Stimulated activated CD4-positive, alpha-beta T cell treated with anti-CD3 and anti-CD28 coated beads, Interleukin-1b, Interleukin-23, amount 100 ng/mL, for 48 hours (primary cell): Measurements from ENCODE around the gene POPDC3.

ENCODE experiments used
- DNase-seq: peaks from one replicate; pipeline ENCODE4 v3.0.0-alpha.2; 2020

Gene POPDC3

GRCh38 chr6:105138141-105138540 is 41.7 kb downstream of the POPDC3 start:
- no peak for DNase-seq

GRCh38 chr6:105137388-105137787 is 42.4 kb downstream of the POPDC3 start:
- DNase-seq, result no peak

GRCh38 chr6:105136431-105137350 is 43.1 kb downstream of the POPDC3 start:
- DNase-seq, result peak; percentile 1

DNA sequence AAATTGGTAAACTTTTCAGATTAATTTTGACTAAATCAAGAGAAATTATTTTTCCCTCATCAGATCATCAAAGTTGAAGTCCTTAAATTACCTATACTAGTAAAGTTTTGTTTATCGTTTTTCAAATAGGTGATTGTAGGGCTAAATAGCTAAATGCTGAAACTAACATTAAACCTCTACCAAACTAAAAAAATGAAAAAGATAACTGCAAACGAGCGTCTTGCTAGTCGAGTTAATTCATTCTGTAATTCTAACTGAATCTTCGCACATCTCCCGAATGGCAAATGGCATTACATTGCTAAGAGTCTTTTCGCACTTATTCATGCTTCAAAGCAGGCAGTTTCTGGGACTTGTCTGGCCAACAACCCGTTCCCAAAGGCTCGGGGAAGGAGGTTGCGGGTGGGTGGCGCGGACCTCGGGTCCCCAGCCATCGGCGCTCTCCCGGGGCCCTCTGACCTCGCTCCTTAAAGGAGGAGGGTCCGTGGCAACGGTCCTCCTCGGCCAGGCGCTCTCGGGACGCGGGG is 43.8 kb downstream of the POPDC3 start:
- DNase-seq, result no peak

DNA sequence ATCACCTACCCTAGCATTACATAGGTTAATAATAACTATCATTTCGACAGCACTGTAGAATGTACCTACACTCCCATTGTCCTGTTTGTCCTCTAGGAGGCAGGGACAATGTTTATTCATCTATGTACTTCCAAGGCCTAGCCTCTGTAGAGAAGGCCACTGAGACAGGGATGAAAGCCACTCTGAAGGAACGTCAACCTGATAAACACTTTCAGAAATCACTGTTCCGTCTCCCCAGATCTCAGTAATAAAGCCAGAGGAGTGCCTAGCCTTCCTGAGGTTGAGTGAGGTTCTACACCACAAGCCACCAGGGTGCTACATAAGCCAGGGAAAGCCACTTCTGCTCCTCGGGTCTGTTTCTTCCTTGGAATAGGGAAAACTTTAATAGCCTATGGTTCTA is 44.8 kb downstream of the POPDC3 start:
- no peak for DNase-seq

DNA sequence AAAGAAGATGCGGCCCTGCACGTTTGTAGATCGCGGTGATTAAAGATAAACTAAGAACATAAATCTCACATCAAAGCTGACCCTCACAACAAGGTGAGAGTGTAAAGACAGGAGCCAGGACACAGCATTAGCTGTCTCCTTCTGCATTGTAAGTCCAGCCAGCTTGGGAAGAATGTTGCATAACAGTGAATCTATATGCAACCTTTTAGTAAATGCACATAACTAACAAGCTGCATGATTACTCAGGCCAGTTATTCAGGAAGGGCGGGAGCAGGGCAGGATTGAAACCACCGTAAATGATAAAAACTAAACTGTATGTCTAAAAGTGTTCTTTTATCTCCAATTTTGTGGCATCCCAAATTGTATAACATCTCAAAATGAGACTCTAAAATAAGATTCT is 57.1 kb downstream of the POPDC3 start:
- no peak for DNase-seq

DNA sequence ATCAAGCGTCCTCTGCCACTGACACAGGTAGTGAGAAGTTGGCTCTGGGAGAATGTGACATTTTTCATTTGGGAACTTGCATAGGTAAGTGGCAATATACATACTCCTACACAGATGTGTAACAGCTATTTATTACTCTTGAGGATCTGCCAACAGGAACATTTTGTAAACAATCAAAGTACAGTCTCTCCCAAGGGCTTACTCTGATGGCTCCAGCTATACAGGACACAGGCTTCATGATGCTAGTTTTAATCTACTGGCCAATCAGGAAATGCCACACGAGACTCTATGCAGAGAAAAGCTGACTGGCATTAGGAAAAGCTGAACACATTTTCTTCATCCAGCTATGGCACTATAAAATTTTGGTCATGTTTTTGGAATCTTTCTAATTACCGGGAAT is 57.8 kb downstream of the POPDC3 start:
- no peak for DNase-seq

GRCh38 chr6:105120570-105120969 is 59.2 kb downstream of the POPDC3 start:
- DNase-seq, result no peak

GRCh38 chr6:105116150-105116549 is 63.7 kb downstream of the POPDC3 start:
- no peak for DNase-seq

- DNase-seq, result no peak
These were observed 66.4 kb downstream of the POPDC3 start for GRCh38 chr6:105113422-105113821.

- DNase-seq, result no peak
These were observed 67.2 kb downstream of the POPDC3 start for GRCh38 chr6:105112577-105112976.

GRCh38 chr6:105111871-105112270 is 67.9 kb downstream of the POPDC3 start:
- no peak for DNase-seq

GRCh38 chr6:105111105-105111504 is 68.7 kb downstream of the POPDC3 start:
- no peak for DNase-seq

- no peak for DNase-seq
These were observed 69.6 kb downstream of the POPDC3 start for GRCh38 chr6:105109955-105110895.

DNA sequence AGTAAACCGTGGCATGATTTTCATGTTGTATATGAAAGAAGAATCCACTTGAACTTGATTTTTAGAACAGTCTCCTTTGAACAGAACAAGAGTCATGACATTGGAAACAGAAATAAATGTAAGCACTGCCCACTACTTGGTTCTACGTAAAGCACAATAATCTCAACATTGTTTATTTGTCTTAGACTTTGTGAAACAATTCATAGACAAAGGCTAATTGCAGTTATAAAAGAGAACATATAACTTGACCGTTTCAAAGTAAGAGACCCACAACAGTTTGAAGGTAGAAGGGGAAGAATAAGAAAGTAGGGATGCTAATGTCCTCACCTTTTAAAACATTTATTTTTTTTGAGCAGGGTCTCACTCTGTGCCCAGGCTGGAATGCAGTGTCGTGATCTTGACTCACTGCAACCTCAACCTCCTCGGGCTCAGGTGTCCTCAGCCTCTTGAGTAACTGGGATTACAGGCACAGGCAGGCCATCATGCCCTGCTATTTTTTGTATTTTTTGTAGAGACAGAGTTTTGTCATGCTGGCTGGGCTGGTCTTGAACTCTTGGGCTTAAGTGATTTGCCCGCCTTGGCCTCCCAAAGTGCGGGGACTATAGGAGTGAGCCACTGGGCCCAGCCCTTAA is 71.1 kb downstream of the POPDC3 start:
- no peak for DNase-seq
